Esophagus muscularis mucosa (tissue), 4 donors: ENCODE data around the gene NHP2. TPM values are rescaled to one million over a fixed set of nuclear protein-coding genes. Genes with fewer than 3 reads are reported as not detected.

Experiments used
- DNase-seq: peaks from one replicate; pipeline ENCODE4 v3.0.0-alpha.2; 2017; ENCODE audit errors: extremely low spot score
- H3K27ac ChIP-seq, 4 donors: fragments of 200-600 bp; sonication (generic); replicated peaks in 1 of 4; 1 replicate in 3 of 4; 2 replicates in 1 of 4; pipeline ENCODE4 v1.5.1; 2016 to 2019; ENCODE audit warnings: mild to moderate bottlenecking in 1 of 4
- H3K27me3 ChIP-seq, 4 donors: fragments of 200-600 bp; sonication (generic); one replicate each; pipeline versions ENCODE4 v1.5.1 to v1.6.0; 2016 to 2019
- H3K36me3 ChIP-seq, 4 donors: fragments of 200-600 bp; sonication (generic); one replicate each; pipeline ENCODE4 v1.5.1; 2016 to 2019
- H3K4me1 ChIP-seq, 4 donors: fragments of 200-600 bp; sonication (generic); one replicate each; pipeline ENCODE4 v1.5.1; 2016 to 2019
- H3K4me3 ChIP-seq, 4 donors: fragments of 200-600 bp; sonication (generic); 1 replicate in 2 of 4; 2 replicates in 2 of 4; pipeline ENCODE4 v1.5.1; 2016 to 2019; ENCODE audit warnings: mild to moderate bottlenecking in 4 of 4, moderate library complexity in 1 of 4
- H3K9me3 ChIP-seq, 4 donors: fragments of 200-600 bp; sonication (generic); 1 replicate in 3 of 4; 2 replicates in 1 of 4; pipeline ENCODE4 v1.5.1; 2016 to 2019
- EP300 ChIP-seq: sonication (generic); formaldehyde crosslinking; IDR thresholded peaks from one replicate; pipeline ENCODE4 v1.6.1; 2017; ENCODE audit warnings: antibody characterized with exemption
- POLR2A ChIP-seq: fragments of 450-650 bp; IDR thresholded peaks from one replicate; pipeline ENCODE4 v1.6.1; 2017; ENCODE audit warnings: antibody characterized with exemption, moderate library complexity, mild to moderate bottlenecking, low read depth
- POLR2AphosphoS5 ChIP-seq, 2 donors: sonication (generic); formaldehyde crosslinking; IDR thresholded peaks; one replicate each; pipeline ENCODE4 v1.6.1; 2017; ENCODE audit warnings: antibody characterized with exemption in 2 of 2
- WGBS: methylation state at CpG from one replicate; pipeline ENCODE4 v1.1.5; 2018; 5-methylcytosine and 5-hydroxymethylcytosine counted together
- intact Hi-C: fragments of 100-400 bp; cut with DNase I; formaldehyde crosslinking; loops from one replicate; pipeline ENCODE4 v1.15.1; 2023
- total RNA-seq, 4 donors: library from RNA; depleted of rRNA; stranded (reverse); fragments of >200 nt; gene quantifications; one replicate each; pipeline versions ENCODE4 v1.1.0 to v1.2.1, GENCODE V29; 2016
- TF ChIP-seq, protein P1 (sequence below), 3 experiments: fragments of 200-600 bp in 2 of 3; fragments of 450-650 bp in 1 of 3; sonication (generic) in 2 of 3; IDR thresholded peaks; one replicate each; pipeline ENCODE4 v1.5.1; 2017 to 2019; ENCODE audit warnings: antibody characterized with exemption in 3 of 3, mild to moderate bottlenecking in 2 of 3, moderate library complexity in 1 of 3

NHP2 gene
- total RNA-seq, 4 donors from 2014 or later: 109 to 215 (median 162) TPM

DNA sequence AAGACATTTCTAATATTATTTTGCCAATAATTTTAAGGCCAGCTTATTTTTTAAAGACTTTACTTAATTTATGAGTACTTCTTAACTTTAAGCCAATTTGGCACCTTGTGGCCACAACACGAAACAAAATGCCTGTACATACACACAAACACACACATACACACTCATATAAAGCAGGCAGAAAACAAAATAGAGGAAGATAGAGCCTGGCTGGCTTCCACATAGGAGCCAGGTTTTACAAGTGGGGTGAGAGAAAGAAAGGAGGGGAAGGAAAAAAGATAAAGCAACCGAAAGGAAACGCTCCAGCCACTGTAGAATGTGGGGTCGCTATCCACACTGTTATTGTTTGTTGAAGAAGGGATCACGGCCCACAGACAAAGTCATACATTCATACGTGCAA, 23.1 kb upstream of the NHP2 start:
- DNase-seq: no peak
- H3K36me3 ChIP-seq: no peaks in the 10 kb centered on the region
- 80% methylated on average over 6 of the region's 6 CpGs for WGBS
- H3K4me1 ChIP-seq: no peaks in the 10 kb centered on the region
- no peaks in the 10 kb centered on the region for H3K9me3 ChIP-seq
- H3K4me3 ChIP-seq: no peak overlapping the region
- intact Hi-C loops: no loop called here
- TF ChIP-seq EP300: no peak
- TF ChIP-seq, protein P1, sequence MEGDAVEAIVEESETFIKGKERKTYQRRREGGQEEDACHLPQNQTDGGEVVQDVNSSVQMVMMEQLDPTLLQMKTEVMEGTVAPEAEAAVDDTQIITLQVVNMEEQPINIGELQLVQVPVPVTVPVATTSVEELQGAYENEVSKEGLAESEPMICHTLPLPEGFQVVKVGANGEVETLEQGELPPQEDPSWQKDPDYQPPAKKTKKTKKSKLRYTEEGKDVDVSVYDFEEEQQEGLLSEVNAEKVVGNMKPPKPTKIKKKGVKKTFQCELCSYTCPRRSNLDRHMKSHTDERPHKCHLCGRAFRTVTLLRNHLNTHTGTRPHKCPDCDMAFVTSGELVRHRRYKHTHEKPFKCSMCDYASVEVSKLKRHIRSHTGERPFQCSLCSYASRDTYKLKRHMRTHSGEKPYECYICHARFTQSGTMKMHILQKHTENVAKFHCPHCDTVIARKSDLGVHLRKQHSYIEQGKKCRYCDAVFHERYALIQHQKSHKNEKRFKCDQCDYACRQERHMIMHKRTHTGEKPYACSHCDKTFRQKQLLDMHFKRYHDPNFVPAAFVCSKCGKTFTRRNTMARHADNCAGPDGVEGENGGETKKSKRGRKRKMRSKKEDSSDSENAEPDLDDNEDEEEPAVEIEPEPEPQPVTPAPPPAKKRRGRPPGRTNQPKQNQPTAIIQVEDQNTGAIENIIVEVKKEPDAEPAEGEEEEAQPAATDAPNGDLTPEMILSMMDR (IDR thresholded peaks at IDR 0.05): no peak
- TF ChIP-seq POLR2A: no peak
- no peak for TF ChIP-seq POLR2AphosphoS5 (IDR thresholded peaks at IDR 0.05)
- no peak overlapping the region for H3K27ac ChIP-seq
- H3K27me3 ChIP-seq: peaks cover 0 to 14% (median 0%) of the 10 kb centered on the region in 4 donors

DNA sequence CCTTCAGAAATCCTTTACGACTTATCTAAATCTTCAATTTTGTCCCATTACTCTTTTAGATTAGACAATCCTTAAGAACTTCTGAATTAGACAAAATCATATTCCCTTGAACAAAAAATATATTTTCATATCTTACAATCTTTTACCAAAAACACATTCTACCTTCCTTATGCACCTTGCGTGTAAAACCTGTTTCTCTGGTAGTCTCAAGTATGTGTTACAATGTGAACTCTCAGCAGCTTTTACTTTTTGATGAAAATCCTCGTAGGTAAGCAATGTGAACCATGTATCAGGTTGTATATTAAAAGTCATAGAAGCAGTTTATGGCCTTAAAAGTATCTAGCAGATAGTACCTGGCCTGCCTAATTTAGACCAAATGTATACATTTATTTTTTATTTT, 20.8 kb upstream of the NHP2 start:
- intact Hi-C loops: no loop called here
- WGBS: 94% methylated on average over 3 of the region's 3 CpGs
- no peaks in the 10 kb centered on the region for H3K36me3 ChIP-seq
- H3K4me3 ChIP-seq: no peak overlapping the region
- H3K27ac ChIP-seq: no peak overlapping the region
- peaks cover 0 to under 1% (median 0%) of the 10 kb centered on the region in 4 donors for H3K27me3 ChIP-seq
- TF ChIP-seq EP300: no peak
- no peak for TF ChIP-seq POLR2AphosphoS5 (IDR thresholded peaks at IDR 0.05)
- H3K4me1 ChIP-seq: no peaks in the 10 kb centered on the region
- DNase-seq: no peak
- no peaks in the 10 kb centered on the region for H3K9me3 ChIP-seq

DNA sequence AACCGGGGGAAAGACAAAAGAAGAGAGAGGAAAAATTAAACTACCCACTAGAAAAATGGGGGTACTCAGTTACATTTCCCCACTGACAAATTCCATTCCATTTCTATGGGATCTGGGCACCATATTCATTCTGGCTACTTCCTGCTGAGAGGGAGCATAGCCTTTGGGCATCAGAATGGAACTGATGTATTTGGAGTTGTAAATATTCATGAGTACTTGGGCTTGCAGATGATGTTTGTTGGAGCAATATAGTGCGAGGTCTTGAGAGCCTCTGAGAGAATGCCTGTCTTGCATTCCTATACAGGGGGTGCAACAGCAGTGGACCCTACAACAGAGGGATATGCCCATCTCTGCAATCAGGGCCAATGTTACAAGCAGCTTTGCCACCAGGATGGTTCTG, 16.8 kb upstream of the NHP2 start:
- no peaks in the 10 kb centered on the region for H3K4me1 ChIP-seq
- WGBS: 86% methylated on average over 2 of the region's 2 CpGs
- TF ChIP-seq POLR2A (no peak), EP300 (no peak), POLR2AphosphoS5 (IDR thresholded peaks at IDR 0.05) (no peak)
- TF ChIP-seq, protein P1 (IDR thresholded peaks at IDR 0.05): no peak
- no peak overlapping the region for H3K27ac ChIP-seq
- intact Hi-C loops: no loop called here
- no peak for DNase-seq
- no peak overlapping the region for H3K4me3 ChIP-seq
- no peaks in the 10 kb centered on the region for H3K9me3 ChIP-seq
- H3K27me3 ChIP-seq: peaks cover 0 to 16% (median under 1%) of the 10 kb centered on the region in 4 donors
- H3K36me3 ChIP-seq: no peaks in the 10 kb centered on the region

DNA sequence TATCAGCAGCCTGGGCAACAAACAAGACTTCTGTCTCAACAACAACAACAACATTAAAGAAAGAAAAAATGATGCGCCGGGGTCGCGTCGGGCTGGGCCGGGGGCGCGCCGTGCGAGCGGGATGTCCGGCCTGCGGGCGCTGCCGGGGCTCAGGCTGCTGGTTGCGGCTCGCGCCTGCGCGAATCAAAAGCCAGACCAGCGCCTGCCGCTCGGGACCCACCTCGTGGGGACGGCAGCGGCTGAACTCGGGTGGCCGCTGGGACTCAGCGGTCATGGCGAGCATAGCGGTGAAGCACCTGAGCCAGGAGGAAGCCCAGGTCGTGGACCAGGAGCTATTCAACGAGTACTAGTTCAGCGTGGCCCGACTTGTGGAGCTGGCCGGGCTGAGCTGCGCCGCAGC, 11.9 kb upstream of the NHP2 start:
- WGBS: 59% methylated on average over 24 of the region's 38 CpGs
- Histone ChIP-seq H3K4me3 (no peak overlapping the region), H3K27me3 (peaks cover 0 to 56% (median 4%) of the 10 kb centered on the region in 4 donors), H3K9me3 (no peaks in the 10 kb centered on the region), H3K36me3 (no peaks in the 10 kb centered on the region), H3K4me1 (peaks cover 7 to 10% (median 9%) of the 10 kb centered on the region in 4 donors), H3K27ac (no peak overlapping the region)
- intact Hi-C loops: no loop called here
- DNase-seq: no peak
- TF ChIP-seq POLR2A (no peak), EP300 (no peak), POLR2AphosphoS5 (IDR thresholded peaks at IDR 0.05) (no peak)
- TF ChIP-seq, protein P1 (IDR thresholded peaks at IDR 0.05): no peak

DNA sequence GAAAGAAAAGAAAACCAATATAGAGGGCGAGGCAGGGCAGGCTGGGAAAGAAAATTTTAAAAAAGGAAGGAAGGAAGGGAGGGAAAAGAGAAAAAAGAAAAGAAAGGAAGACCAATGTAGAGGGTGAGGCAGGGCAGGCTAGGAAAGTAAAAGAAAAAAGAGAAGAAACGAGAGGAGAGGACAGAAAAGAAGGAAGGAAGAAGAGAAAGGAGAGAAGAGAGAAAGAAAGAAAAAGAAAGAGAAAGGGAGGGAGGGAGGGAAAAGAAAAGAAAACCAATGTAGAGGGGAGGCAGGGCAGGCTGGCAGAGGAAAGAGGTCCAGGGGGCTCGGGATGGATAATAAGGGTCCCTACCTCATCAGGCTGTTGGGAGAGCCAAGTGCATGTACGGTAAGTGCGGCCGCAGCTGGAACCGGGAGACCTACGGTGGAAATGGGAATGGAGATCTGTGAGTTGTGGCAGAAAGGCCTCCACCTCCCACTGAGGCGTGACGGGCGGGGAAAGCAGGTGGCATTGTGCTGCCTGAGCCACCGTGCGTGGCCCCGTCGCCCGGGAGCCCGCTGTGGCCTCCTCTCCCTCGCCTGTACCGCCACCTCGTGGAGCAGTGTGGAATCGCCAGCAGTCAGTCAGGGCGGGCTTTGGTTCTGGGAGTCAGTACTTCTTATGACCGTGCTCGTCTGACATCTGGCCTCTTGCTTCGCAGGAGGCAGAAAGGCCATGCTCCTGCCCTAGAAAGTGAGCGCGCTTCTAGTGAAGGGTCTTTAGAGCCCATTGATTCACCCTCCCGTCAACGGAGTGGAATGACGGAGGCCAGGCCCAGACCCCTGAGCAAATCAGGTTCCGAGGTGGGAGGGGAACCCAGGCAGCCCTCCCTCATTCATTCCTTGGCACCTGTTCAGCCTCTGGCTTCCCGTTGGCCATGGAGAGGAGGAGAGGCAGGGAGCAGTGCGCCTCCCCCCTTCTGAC, 10.4 kb upstream of the NHP2 start:
- WGBS: 7% methylated on average over 25 of the region's 33 CpGs
- intact Hi-C loops: loop anchor here (1.0 kb wide), 1 partner anchor 88 kb away; no protein-coding TSS in a partner anchor
- TF ChIP-seq EP300 (no peak), POLR2AphosphoS5 (IDR thresholded peaks at IDR 0.05) (peak in 1 of 2 donors; percentile 53)
- TF ChIP-seq, protein P1 (IDR thresholded peaks at IDR 0.05): peak; percentile 98 to 100 (median 98)
- DNase-seq: peak; percentile 93
- Histone ChIP-seq H3K9me3 (no peaks in the 10 kb centered on the region), H3K36me3 (no peaks in the 10 kb centered on the region), H3K4me1 (peaks cover 7 to 10% (median 9%) of the 10 kb centered on the region in 4 donors), H3K27ac (no peak overlapping the region), H3K4me3 (peak overlapping the region in 3 of 4 donors; percentile 20 to 50 (median 25)), H3K27me3 (peaks cover 0 to 56% (median 4%) of the 10 kb centered on the region in 4 donors)
